HUES64 (cell line): ENCODE data around the gene MPPE1.
A peak's percentile ranks its signal among the peaks of the same experiment; 100 is the strongest.
"Not testable (repeated sequence)": the region's sequence is repeated elsewhere in the genome, so short reads cannot be mapped to it uniquely, and the experiment has no call there.

Experiments used
- H3K27ac ChIP-seq: 2 replicates; pipeline ENCODE4 v1.7.0; 2013; ENCODE audit warnings: low read depth, low read length, inconsistent platforms
- H3K27me3 ChIP-seq: 2 replicates; pipeline ENCODE4 v1.6.1; 2013; ENCODE audit warnings: mild to moderate bottlenecking, low read length; ENCODE audit not compliant: insufficient read depth
- H3K36me3 ChIP-seq: 2 replicates; pipeline ENCODE4 v1.6.1; 2013; ENCODE audit warnings: mild to moderate bottlenecking, low read length; ENCODE audit not compliant: insufficient read depth
- H3K4me1 ChIP-seq: 2 replicates; pipeline ENCODE4 v1.6.1; 2013; ENCODE audit warnings: mild to moderate bottlenecking, low read length, moderate library complexity; ENCODE audit not compliant: insufficient read depth
- H3K4me3 ChIP-seq: 2 replicates; pipeline ENCODE4 v1.5.1; 2013; ENCODE audit warnings: mild to moderate bottlenecking, low read length, moderate library complexity
- H3K9ac ChIP-seq: 2 replicates; pipeline ENCODE4 v1.6.1; 2013; ENCODE audit warnings: mild to moderate bottlenecking, low read depth, low read length
- H3K9me3 ChIP-seq: 2 replicates; pipeline ENCODE4 v1.6.1; 2013; ENCODE audit warnings: low read depth, low read length; ENCODE audit not compliant: insufficient read depth
- WGBS: fragments of 150-250, 120-280 bp; methylation state at CpG from one replicate; pipeline ENCODE4 v1.1.7; 2013; ENCODE audit warnings: missing lambda C conversion rate; 5-methylcytosine and 5-hydroxymethylcytosine counted together

The MPPE1 gene

DNA sequence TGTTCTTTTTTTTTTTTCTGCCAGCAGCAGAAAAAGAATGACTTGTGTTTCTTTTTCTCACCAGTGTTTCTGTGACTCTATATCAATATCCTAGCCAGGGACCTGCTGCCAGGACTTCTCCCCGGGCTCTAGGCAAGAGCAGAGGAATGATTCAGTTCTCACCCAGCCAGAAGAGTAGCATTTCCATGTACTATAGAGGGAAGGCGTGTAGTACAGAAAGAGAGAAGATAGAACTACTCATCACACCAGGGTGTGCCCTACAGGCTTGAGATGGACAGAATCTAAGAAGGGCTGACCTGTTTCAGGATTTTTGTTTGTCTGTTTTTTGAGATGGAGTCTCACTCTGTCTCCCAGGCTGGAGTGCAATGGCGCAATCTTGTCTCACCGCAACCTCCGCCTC lies 11.4 kb upstream of the MPPE1 start:
- 97% methylated on average over 3 of the region's 5 CpGs for WGBS
- not testable (repeated sequence) for H3K36me3 ChIP-seq, H3K9me3 ChIP-seq, H3K27ac ChIP-seq, H3K9ac ChIP-seq, H3K27me3 ChIP-seq, H3K4me1 ChIP-seq, H3K4me3 ChIP-seq

DNA sequence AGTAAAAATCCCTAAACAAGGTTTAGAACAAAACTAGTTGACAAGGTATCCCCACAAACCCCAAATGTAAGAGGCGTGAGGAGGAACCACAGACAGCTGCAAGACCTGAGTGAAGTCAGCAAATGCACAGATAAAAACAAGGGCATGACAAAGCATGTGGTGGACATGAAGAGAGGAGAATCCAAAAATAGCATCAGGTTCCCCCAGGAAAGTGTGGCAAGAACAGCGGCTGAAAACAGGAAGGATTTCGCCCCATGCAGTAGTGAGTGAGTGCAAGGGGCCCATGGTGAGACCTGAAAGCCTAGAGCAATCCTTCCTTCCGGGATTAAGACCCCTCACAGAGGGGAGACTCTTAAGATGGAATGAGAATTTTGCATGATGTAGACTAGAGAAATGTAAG lies 8.8 kb upstream of the MPPE1 start:
- not testable (repeated sequence) for H3K9me3 ChIP-seq, H3K4me3 ChIP-seq, H3K36me3 ChIP-seq, H3K27ac ChIP-seq, H3K9ac ChIP-seq, H3K27me3 ChIP-seq, H3K4me1 ChIP-seq
- 52% methylated on average over 3 of the region's 4 CpGs for WGBS

DNA sequence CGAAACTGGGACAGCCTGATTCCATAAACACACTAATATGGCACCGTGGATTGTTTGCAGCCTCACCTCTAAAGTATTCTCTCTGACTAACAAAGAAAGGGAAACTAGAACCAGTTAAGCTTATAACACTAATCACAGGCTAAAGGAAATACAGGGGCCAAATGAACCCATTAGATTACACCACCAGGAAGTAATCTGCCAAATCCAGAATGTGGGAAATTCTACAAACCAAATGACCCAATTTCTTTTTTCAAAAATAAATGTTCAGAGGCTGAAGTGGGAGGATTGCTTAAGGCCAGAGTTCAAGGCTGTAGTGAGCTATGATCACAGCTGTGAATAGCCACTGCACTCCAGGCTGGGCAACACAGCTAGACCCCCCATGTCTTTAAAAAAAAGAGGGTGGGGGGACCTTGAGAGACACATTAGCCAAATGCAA lies 1.5 kb upstream of the MPPE1 start:
- Histone ChIP-seq H3K27ac (no peak overlapping the region), H3K4me1 (peaks cover 24% of the 10 kb centered on the region), H3K27me3 (peaks cover 11% of the 10 kb centered on the region; the same call in 1 of the 2 replicates), H3K4me3 (peak overlapping the region; percentile 94; the same call in 1 of the 2 replicates), H3K9me3 (no peaks in the 10 kb centered on the region), H3K9ac (no peak overlapping the region), H3K36me3 (no peaks in the 10 kb centered on the region)
- WGBS, result 90% methylated on average over 2 of the region's 2 CpGs

DNA sequence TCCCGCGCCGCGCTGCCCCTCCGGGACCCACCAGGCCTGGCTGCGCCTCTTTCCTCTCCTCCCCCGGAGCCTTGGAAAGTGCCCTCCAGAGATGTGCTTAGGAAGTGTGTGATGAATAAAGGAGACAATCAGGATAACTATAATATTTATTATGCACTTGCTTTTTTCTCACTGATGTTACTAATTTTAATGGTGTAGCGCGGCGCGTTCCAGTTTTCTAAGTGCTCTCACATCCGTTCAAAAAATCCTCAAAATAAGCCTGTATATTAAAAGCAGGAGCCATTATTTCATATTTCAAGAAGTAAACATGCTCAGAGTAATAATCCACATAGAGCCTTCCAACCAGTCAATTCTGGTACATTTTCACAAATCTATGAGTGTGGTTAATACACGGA lies 941 bp upstream of the MPPE1 start:
- H3K9me3 ChIP-seq, result no peaks in the 10 kb centered on the region
- peaks cover 11% of the 10 kb centered on the region; the same call in 1 of the 2 replicates for H3K27me3 ChIP-seq
- no peak overlapping the region for H3K27ac ChIP-seq
- H3K9ac ChIP-seq, result peak overlapping the region; percentile 75
- peak overlapping the region; percentile 94 for H3K4me3 ChIP-seq
- 22% methylated on average over 12 of the region's 13 CpGs for WGBS
- no peaks in the 10 kb centered on the region for H3K36me3 ChIP-seq
- peaks cover 24% of the 10 kb centered on the region for H3K4me1 ChIP-seq

DNA sequence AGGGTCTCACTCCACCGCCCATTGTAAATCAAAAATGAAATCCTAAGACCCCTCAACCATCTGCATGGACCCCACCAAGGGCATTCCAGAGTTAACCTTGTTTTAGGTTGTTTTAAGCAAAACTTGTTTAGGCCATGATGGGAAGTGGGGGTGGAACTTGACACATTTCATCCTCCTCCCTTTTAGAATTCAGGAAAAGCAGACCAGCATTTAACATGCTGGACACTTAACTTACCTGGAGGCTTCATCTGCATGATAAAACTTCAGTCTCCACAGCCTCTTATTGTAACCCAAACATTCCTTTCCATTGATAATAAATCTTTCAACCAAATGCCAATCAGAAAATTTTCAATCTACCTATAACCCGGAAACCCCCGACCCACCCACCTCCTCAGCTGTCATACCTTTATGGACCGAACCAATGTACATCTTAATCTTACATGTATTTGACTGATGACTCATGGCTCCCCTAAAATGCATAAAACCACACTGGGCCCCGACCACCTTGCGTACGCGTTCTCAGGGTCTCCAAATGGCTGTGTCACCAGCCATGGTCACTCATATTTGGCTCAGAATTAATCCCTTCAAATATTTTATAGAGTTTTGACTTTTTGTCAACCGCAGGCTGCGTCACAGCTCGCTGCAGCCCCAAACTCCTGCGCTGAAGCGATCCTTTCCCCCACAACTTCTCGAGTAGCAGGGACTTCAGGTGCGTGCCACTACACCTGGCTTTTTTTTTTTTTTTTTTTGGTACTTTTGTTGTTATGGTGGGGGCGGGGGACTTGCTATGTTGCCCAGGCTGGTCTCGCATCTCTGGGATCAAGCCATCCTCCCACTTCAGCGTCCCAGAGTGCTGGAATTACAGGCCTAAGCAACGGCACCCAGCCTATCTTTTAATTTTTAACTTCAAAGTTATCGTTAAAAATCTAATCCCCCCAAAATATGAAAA lies 917 bp downstream of the MPPE1 start:
- Histone ChIP-seq H3K9ac (peak overlapping the region; percentile 75; the same call in 1 of the 2 replicates), H3K27ac (peak overlapping the region; percentile 64; the same call in 1 of the 2 replicates), H3K9me3 (no peaks in the 10 kb centered on the region), H3K27me3 (peaks cover 11% of the 10 kb centered on the region; the same call in 1 of the 2 replicates), H3K4me1 (peaks cover 35% of the 10 kb centered on the region), H3K4me3 (peak overlapping the region; percentile 94), H3K36me3 (no peaks in the 10 kb centered on the region)
- 51% methylated on average over 17 of the region's 20 CpGs for WGBS

DNA sequence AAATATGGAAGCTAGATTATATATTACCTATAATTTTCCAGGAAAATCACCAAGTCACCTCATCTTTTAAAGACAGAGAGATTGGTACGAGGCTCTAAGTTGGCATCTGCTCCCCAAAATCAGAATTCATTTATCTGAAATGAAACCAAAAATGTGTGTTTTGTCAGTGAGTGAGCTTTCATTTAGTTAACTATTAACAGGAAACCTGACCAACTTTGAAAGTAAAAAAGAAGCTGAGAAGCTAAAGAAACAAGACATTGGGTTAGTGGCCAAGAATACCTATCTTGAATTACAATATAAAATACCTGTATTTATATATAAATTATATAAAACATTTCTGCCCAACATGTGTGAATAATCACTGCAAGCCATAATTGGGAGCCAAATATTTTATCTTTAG lies 1.9 kb downstream of the MPPE1 start:
- 100% methylated on average over 1 of the region's 1 CpG for WGBS
- peaks cover 38% of the 10 kb centered on the region for H3K4me1 ChIP-seq
- H3K27me3 ChIP-seq, result peaks cover 11% of the 10 kb centered on the region; the same call in 1 of the 2 replicates
- H3K9me3 ChIP-seq, result no peaks in the 10 kb centered on the region
- H3K9ac ChIP-seq, result no peak overlapping the region
- no peak overlapping the region for H3K27ac ChIP-seq
- H3K4me3 ChIP-seq, result no peak overlapping the region
- no peaks in the 10 kb centered on the region for H3K36me3 ChIP-seq

DNA sequence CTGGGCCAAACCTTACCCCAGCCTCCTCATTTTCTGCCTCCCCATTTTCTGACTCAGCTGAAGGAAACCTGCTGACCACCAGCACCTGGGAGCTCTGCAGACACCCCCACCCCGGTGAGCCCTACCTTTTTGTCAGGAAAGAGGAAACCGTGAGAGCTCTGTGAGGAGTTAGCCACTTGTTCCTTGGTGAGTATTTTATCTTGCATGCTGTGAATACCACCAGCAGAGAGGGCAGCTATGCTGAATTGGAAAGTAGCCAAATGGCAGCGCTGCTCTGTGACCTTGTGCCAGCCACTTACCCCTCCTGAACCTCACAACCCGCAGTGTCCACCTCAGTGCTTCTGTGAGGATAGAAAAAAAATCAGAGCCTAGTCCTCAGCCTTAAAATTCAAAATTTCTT lies 2.5 kb downstream of the MPPE1 start:
- WGBS, result 75% methylated on average over 4 of the region's 4 CpGs

DNA sequence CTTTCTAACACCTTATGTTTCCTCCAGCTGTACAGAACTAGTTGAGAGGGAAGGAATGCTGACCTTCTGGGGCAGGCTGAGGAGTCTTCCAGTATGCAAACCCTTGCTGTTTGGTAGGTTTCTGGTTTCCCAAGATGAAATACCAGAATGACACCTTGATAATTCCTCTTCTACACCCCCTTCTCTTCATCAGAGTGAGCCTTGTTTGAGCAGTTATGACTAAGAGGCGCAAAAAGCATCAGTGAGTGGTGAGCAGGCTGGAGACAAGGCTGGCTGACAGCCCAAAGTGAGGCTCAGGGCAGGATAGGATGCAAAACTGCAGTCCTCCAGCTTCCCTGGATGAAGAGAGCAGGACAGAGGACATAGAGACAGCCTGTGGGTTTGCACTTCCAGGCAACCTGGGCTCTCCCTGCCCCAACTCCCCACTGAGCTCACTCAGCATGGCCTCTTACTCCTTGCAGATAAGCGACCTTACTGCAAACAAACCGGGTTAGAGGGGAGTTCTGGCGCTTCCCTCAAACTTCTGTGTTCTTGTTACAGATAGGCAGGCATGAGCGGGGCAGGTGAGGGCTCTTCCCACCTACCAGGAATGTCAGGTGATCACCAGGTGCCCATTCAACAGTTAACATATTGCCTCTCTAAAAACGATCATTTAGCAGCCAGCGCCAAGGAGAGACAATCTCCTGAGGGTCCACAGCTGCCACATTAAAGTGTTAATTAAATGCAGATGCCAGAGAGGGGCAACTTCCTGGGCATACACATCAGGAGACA lies 5.4 kb downstream of the MPPE1 start:
- 62% methylated on average over 7 of the region's 7 CpGs for WGBS
- no peaks in the 10 kb centered on the region for H3K36me3 ChIP-seq
- H3K9me3 ChIP-seq, result no peaks in the 10 kb centered on the region
- H3K4me1 ChIP-seq, result peaks cover 30% of the 10 kb centered on the region
- no peak overlapping the region for H3K27ac ChIP-seq
- H3K4me3 ChIP-seq, result no peak overlapping the region
- H3K27me3 ChIP-seq, result no peaks in the 10 kb centered on the region
- no peak overlapping the region for H3K9ac ChIP-seq

More for the DNA sequence above, 2.5 kb downstream of the MPPE1 start:
- Histone ChIP-seq H3K4me3 (no peak overlapping the region), H3K27ac (no peak overlapping the region), H3K27me3 (peaks cover 11% of the 10 kb centered on the region; the same call in 1 of the 2 replicates), H3K9ac (no peak overlapping the region), H3K36me3 (no peaks in the 10 kb centered on the region), H3K9me3 (no peaks in the 10 kb centered on the region), H3K4me1 (peaks cover 38% of the 10 kb centered on the region)

DNA sequence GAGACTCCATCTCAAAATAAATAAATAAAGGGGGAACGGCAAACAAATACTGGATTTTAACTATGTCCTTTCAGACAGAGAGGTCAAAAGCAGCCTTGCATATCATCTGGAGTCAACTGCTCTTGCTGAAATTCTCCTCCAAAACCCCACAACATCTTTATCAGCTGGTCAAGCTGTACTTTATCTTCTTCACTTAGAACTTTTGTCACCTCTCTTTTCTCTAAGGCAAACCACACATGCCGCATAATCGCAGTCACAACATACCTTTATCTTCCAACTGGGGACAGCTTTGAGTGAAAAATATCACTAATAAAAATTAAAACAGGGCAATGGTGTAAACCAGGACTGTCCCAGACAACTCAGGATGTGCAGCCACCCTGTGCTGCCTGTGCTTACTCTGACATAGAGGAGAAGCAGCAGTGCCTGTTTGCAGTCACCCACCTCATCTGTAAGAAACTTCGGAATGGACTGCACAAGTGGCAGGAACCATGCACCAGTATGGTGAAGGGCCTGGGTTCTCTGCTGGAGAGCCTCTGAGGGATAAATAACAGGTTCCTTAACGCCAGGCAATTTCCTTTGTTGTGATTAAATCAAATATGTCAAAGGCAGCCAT lies 6.2 kb downstream of the MPPE1 start:
- no peak overlapping the region for H3K4me3 ChIP-seq
- peaks cover 27% of the 10 kb centered on the region for H3K4me1 ChIP-seq
- H3K36me3 ChIP-seq, result no peaks in the 10 kb centered on the region
- no peak overlapping the region for H3K27ac ChIP-seq
- H3K9me3 ChIP-seq, result no peaks in the 10 kb centered on the region
- H3K27me3 ChIP-seq, result no peaks in the 10 kb centered on the region
- H3K9ac ChIP-seq, result no peak overlapping the region
- 96% methylated on average over 5 of the region's 5 CpGs for WGBS

DNA sequence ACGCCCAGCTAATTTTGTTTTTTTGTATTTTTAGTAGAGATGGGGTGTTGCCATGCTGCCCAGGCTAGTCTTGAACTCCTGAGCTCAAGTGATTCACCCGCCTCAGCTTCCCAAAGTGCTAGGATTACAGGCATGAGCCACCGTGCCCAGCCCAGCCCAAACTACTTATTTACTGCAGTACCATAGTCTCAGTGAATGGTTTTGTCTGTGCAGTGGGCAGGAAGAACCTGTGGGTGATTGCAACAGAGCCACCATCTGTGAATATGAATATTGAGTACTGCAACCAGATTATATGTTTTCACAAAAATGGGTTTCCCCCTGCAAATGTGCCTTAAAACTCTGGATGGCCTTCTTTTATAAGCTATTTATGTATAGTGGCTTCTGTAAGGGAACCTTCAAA lies 9.1 kb downstream of the MPPE1 start:
- Histone ChIP-seq H3K4me1 (peaks cover 14% of the 10 kb centered on the region), H3K4me3 (no peak overlapping the region), H3K36me3 (0 out of 2 replicates have a peak, but pooled peaks cover 7% of the 10 kb centered on the region), H3K27ac (no peak overlapping the region), H3K27me3 (no peaks in the 10 kb centered on the region), H3K9ac (no peak overlapping the region), H3K9me3 (no peaks in the 10 kb centered on the region)
- 95% methylated on average over 3 of the region's 3 CpGs for WGBS

DNA sequence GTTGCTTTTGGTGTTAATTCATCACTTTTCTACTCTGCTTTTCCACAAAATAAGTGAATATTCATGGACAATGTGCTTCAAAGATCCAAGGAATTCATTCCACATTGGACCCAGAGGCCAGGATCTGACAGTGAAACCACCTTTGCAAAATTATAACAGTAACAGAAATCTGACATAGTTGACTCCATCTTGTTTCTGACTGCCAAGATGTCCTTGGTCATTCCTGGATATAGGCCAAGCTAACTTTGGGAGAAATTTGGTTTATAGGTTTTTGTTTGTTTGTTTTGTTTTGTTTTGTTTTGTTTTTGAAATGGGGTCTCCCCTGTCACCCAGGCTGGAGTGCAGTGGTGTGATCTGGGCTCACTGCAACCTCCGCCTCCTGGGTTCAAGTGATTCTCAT lies 10.3 kb downstream of the MPPE1 start:
- no peaks in the 10 kb centered on the region for H3K9me3 ChIP-seq
- WGBS, result 93% methylated on average over 1 of the region's 1 CpG
- H3K27ac ChIP-seq, result no peak overlapping the region
- H3K4me3 ChIP-seq, result no peak overlapping the region
- H3K36me3 ChIP-seq, result 0 out of 2 replicates have a peak, but pooled peaks cover 7% of the 10 kb centered on the region
- H3K9ac ChIP-seq, result no peak overlapping the region
- H3K27me3 ChIP-seq, result no peaks in the 10 kb centered on the region
- H3K4me1 ChIP-seq, result peaks cover 9% of the 10 kb centered on the region
